OCI-LY1 (cell line): ENCODE measurements around the gene XYLT1.

Experiments
- EZH2 ChIP-seq: fragments of 200-600 bp; sonication (generic), shearing (Covaris generic); IDR thresholded peaks from 2 replicates; pipeline ENCODE4 v1.8.0; 2017; ENCODE audit warnings: borderline replicate concordance, mixed run types, mild to moderate bottlenecking, antibody characterized with exemption, low read length, moderate library complexity, mixed read lengths
- TF ChIP-seq, protein P1 (sequence below): fragments of 200-600 bp; sonication (generic), shearing (Covaris generic); IDR thresholded peaks from 2 replicates; pipeline ENCODE4 v1.5.1; 2017; ENCODE audit warnings: mild to moderate bottlenecking, antibody characterized with exemption, low read length, moderate library complexity, mixed read lengths

DNA sequence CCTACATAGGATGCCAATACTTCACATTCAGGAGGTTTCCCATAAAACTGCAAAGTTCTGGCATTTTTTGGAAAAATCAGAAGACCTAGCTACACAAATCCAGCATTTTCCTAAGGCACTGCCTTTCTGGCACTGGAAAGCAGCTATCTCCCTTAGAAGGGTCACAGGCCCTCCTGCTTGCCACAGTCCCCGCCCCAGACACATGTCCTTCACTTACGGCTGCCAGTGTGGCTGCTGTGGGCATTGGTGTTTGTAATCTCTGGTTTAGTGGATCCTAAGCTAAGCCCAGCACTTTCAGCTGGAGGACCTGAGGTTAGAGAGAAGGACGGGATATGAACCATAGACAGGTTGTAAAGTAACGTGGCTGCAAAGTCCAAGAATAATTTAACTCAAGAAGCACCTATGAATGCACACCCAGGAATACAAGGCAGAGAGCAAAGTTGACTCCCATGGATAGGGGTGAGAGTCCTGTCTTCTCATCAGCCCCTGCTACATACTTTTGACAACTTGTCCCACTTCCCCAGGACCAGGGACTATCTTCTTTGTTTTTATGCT lies 100.0 kb downstream of the XYLT1 start:
- no peak for TF ChIP-seq EZH2
- TF ChIP-seq, protein P1, sequence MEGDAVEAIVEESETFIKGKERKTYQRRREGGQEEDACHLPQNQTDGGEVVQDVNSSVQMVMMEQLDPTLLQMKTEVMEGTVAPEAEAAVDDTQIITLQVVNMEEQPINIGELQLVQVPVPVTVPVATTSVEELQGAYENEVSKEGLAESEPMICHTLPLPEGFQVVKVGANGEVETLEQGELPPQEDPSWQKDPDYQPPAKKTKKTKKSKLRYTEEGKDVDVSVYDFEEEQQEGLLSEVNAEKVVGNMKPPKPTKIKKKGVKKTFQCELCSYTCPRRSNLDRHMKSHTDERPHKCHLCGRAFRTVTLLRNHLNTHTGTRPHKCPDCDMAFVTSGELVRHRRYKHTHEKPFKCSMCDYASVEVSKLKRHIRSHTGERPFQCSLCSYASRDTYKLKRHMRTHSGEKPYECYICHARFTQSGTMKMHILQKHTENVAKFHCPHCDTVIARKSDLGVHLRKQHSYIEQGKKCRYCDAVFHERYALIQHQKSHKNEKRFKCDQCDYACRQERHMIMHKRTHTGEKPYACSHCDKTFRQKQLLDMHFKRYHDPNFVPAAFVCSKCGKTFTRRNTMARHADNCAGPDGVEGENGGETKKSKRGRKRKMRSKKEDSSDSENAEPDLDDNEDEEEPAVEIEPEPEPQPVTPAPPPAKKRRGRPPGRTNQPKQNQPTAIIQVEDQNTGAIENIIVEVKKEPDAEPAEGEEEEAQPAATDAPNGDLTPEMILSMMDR = no peak
